Stomach (tissue), 9 donors: Measurements from ENCODE around the gene KLHL10. TPM values are rescaled to one million over a fixed set of nuclear protein-coding genes. Genes with fewer than 3 reads are reported as not detected.
"Not testable (repeated sequence)": the region's sequence is repeated elsewhere in the genome, so short reads cannot be mapped to it uniquely, and the experiment has no call there.

Source experiments
- DNase-seq, 2 donors: peaks; one replicate each; pipeline versions ENCODE4 v3.0.0 to v3.0.0-alpha.2; 2013 to 2019
- H3K27ac ChIP-seq, 5 donors: fragments of 200-600 bp in 4 of 5; sonication (generic) in 4 of 5; one replicate each; pipeline ENCODE4 v1.5.1; 2013 to 2019; ENCODE audit warnings: mild to moderate bottlenecking in 1 of 5, moderate library complexity in 1 of 5
- H3K27me3 ChIP-seq, 3 donors: fragments of 200-600 bp; sonication (generic); one replicate each; pipeline ENCODE4 v1.5.1; 2017 to 2019; ENCODE audit warnings: mixed run types in 1 of 3
- H3K36me3 ChIP-seq, 4 donors: fragments of 200-600 bp; sonication (generic); 1 replicate in 3 of 4; 2 replicates in 1 of 4; pipeline ENCODE4 v1.5.1; 2016 to 2019
- H3K4me1 ChIP-seq, 4 donors: fragments of 200-600 bp; sonication (generic); one replicate each; pipeline ENCODE4 v1.5.1; 2016 to 2019
- H3K4me3 ChIP-seq, 4 donors: fragments of 200-600 bp; sonication (generic) in 3 of 4; one replicate each; pipeline ENCODE4 v1.5.1; 2016 to 2019; ENCODE audit warnings: mild to moderate bottlenecking in 1 of 4
- H3K9me3 ChIP-seq, 4 donors: fragments of 200-600 bp; sonication (generic); one replicate each; pipeline ENCODE4 v1.5.1; 2016 to 2019
- EP300 ChIP-seq: sonication (generic); formaldehyde crosslinking; IDR thresholded peaks from one replicate; pipeline ENCODE4 v1.6.1; 2017; ENCODE audit warnings: antibody characterized with exemption
- POLR2A ChIP-seq, 4 donors: fragments of 450-650 bp; IDR thresholded peaks; one replicate each; pipeline ENCODE4 v1.6.1; 2016; ENCODE audit warnings: antibody characterized with exemption in 4 of 4, control low read depth in 2 of 4, mild to moderate bottlenecking in 1 of 4, moderate library complexity in 1 of 4
- POLR2AphosphoS5 ChIP-seq, 3 donors: sonication (generic); formaldehyde crosslinking; IDR thresholded peaks; one replicate each; pipeline ENCODE4 v1.6.1; 2016; ENCODE audit warnings: antibody characterized with exemption in 3 of 3
- WGBS, 5 donors: extraction: QIAGEN DNeasy Blood & Tissue Kit in 3 of 5; methylation state at CpG; one replicate each; pipeline versions ENCODE4 v1.1.5 to v1.1.7; 2013 to 2018; 5-methylcytosine and 5-hydroxymethylcytosine counted together
- intact Hi-C: fragments of 100-400 bp; cut with DNase I; formaldehyde crosslinking; loops from one replicate; pipeline ENCODE4 v1.15.1; 2023; ENCODE audit warnings: low total_unique reads
- polyA plus RNA-seq, 3 donors: library from polyadenylated mRNA; stranded (reverse); fragments of 200-250 nt; gene quantifications; one replicate each; pipeline ENCODE4 v1.2.3, GENCODE V29; 2013
- total RNA-seq, 5 donors: library from RNA; depleted of rRNA; stranded (reverse); fragments of >200 nt; gene quantifications; one replicate each; pipeline versions ENCODE4 v1.1.0 to v1.2.3, GENCODE V29; 2014 to 2016
- TF ChIP-seq, protein P1 (sequence below), 7 experiments: fragments of 450-650 bp in 4 of 7; fragments of 200-600 bp in 3 of 7; sonication (generic) in 3 of 7; IDR thresholded peaks; one replicate each; pipeline ENCODE4 v1.5.1; 2016 to 2019; ENCODE audit warnings: antibody characterized with exemption in 7 of 7, control low read depth in 2 of 7, mild to moderate bottlenecking in 1 of 7
- donor health status: healthy with polysubstance abuse.
- donor health status: Bipolar disorder and iron deficiency.
- donor health status: healthy.

The KLHL10 gene
- total and polyA plus RNA-seq, 8 donors = 0.23 to 1.1 TPM; not detected in 6

- no peaks in the 10 kb centered on the region for H3K9me3 ChIP-seq
- H3K4me3 ChIP-seq = no peak overlapping the region
- intact Hi-C loops = no loop called here
- peaks cover 0 to 49% (median 15%) of the 10 kb centered on the region in 4 donors for H3K4me1 ChIP-seq
- 73 to 84% (median 80%) methylated on average over 4 of the region's 4 CpGs for WGBS, 5 donors
- H3K27me3 ChIP-seq = no peaks in the 10 kb centered on the region
- no peak for DNase-seq
- no peak overlapping the region for H3K27ac ChIP-seq
- no peak for TF ChIP-seq EP300
- TF ChIP-seq, protein P1, sequence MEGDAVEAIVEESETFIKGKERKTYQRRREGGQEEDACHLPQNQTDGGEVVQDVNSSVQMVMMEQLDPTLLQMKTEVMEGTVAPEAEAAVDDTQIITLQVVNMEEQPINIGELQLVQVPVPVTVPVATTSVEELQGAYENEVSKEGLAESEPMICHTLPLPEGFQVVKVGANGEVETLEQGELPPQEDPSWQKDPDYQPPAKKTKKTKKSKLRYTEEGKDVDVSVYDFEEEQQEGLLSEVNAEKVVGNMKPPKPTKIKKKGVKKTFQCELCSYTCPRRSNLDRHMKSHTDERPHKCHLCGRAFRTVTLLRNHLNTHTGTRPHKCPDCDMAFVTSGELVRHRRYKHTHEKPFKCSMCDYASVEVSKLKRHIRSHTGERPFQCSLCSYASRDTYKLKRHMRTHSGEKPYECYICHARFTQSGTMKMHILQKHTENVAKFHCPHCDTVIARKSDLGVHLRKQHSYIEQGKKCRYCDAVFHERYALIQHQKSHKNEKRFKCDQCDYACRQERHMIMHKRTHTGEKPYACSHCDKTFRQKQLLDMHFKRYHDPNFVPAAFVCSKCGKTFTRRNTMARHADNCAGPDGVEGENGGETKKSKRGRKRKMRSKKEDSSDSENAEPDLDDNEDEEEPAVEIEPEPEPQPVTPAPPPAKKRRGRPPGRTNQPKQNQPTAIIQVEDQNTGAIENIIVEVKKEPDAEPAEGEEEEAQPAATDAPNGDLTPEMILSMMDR (IDR thresholded peaks at IDR 0.05) = no peak
- TF ChIP-seq POLR2A (IDR thresholded peaks at IDR 0.05) = no peak
- TF ChIP-seq POLR2AphosphoS5 (IDR thresholded peaks at IDR 0.05) = no peak
- peaks cover 13 to 21% (median 18%) of the 10 kb centered on the region in 4 donors for H3K36me3 ChIP-seq
Observed at GRCh38 chr17:41849251-41849990, 11.8 kb downstream of the KLHL10 start.

- Histone ChIP-seq H3K4me1 (peaks cover 0 to 49% (median 15%) of the 10 kb centered on the region in 4 donors), H3K36me3 (peaks cover 17 to 28% (median 25%) of the 10 kb centered on the region in 4 donors)
- H3K27ac ChIP-seq, H3K27me3 ChIP-seq, H3K4me3 ChIP-seq, DNase-seq, H3K9me3 ChIP-seq, intact Hi-C loops: not testable (repeated sequence)
- 91 to 100% (median 95%) methylated on average over 14 of the region's 14 CpGs for WGBS, 5 donors
Observed at GRCh38 chr17:41851382-41851781, 13.8 kb downstream of the KLHL10 start.

- H3K36me3 ChIP-seq = no peaks in the 10 kb centered on the region
- no peak overlapping the region for H3K4me3 ChIP-seq
- intact Hi-C loops = no loop called here
- no peaks in the 10 kb centered on the region for H3K27me3 ChIP-seq
- H3K9me3 ChIP-seq = no peaks in the 10 kb centered on the region
- peaks cover 17 to 62% (median 37%) of the 10 kb centered on the region in 4 donors for H3K4me1 ChIP-seq
- H3K27ac ChIP-seq = no peak overlapping the region
- 76 to 81% (median 77%) methylated on average over 3 of the region's 3 CpGs for WGBS, 5 donors
- no peak for DNase-seq
- TF ChIP-seq EP300 = no peak
- no peak for TF ChIP-seq POLR2AphosphoS5 (IDR thresholded peaks at IDR 0.05)
- no peak for TF ChIP-seq POLR2A (IDR thresholded peaks at IDR 0.05)
- TF ChIP-seq, protein P1 (IDR thresholded peaks at IDR 0.05) = no peak
Observed at GRCh38 chr17:41860254-41860931, 22.8 kb downstream of the KLHL10 start.

DNA sequence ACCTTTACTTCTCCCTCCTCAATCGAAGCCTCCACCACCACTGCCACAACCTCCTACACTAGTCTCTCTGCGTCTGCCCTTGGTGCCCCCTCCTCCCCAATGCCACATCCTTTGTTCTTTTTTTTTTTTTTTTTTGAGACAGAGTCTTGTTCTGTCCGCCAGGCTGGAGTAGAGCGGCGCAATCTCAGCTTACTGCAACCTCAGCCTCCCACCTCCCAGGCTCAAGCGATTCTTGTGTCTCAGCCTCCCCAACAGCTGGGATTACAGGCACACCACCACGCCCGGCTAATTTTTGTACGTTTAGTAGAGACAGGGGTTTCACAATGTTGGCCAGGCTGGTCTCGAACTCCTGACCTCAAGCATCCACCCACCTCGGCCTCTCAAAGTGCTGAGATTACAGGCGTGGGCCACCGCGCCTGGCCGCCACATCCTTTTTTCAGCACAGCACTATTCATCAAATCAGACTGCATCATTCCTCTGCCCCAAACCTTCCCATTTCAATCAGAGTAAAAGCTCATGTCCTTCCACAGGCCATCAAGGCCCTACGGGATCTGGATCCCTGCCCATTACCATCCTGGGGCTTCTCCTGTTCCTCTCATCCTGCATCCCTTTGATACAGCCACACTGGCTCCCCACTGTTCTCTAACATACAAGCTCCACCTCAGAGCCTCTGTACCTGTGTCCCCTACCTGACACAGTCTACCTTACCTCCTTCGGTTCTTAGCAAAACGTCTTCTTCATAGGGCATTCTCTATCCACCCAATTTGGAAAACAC lies 25.6 kb downstream of the KLHL10 start:
- Histone ChIP-seq H3K27me3 (no peaks in the 10 kb centered on the region), H3K4me1 (peaks cover 17 to 65% (median 39%) of the 10 kb centered on the region in 4 donors), H3K27ac (peak overlapping the region in 1 of 5 donors; percentile 92), H3K9me3 (no peaks in the 10 kb centered on the region), H3K36me3 (peaks cover 0 to 20% (median 18%) of the 10 kb centered on the region in 4 donors), H3K4me3 (peak overlapping the region; percentile 77 to 96 (median 82))
- DNase-seq = peak in 1 of 2 donors; percentile 15
- TF ChIP-seq, protein P1 (IDR thresholded peaks at IDR 0.05) = no peak
- no peak for TF ChIP-seq POLR2AphosphoS5 (IDR thresholded peaks at IDR 0.05)
- TF ChIP-seq POLR2A (IDR thresholded peaks at IDR 0.05) = no peak
- TF ChIP-seq EP300 = no peak
- 54 to 63% (median 58%) methylated on average over 18 of the region's 18 CpGs for WGBS, 5 donors
- intact Hi-C loops = no loop called here
